ENCODE data around the gene CYTH4. TPM values are rescaled to one million over a fixed set of nuclear protein-coding genes. Genes with fewer than 3 reads are reported as not detected.

CYTH4 gene
- total RNA-seq, 2 experiments from 2014 or later, result 20.6 to 28.1 TPM

GRCh38 chr22:37258753-37259401 is 23.4 kb upstream of the CYTH4 start:
- no peak for TF ChIP-seq EZH2phosphoT487 (IDR thresholded peaks at IDR 0.05; ENCODE audit: borderline replicate concordance, low read depth, low read length)
- TF ChIP-seq CTCF (conservative IDR thresholded peaks at IDR 0.05; ENCODE audit: low read length), result no peak
- H3K27ac ChIP-seq (ENCODE audit: low read depth, low read length, poor library complexity, severe bottlenecking), result no peak overlapping the region
- H3K4me2 ChIP-seq (ENCODE audit: low read length), result no peak overlapping the region
- BruUV-seq (replicated peaks), result no TSS peak
- H3K79me2 ChIP-seq (ENCODE audit: insufficient read depth, low read depth, low read length), result no peaks in the 10 kb centered on the region
- intact Hi-C loops (cut with micrococcal nuclease; ENCODE audit: unreplicated experiment), result loop anchor here (1.0 kb wide), 1 partner anchor 16 kb away; no protein-coding TSS in a partner anchor
- POLR2A ChIA-PET, result interaction anchor here (1.2 to 2.7 kb wide), 2 partner anchors 14 to 17 kb away, joined by 3 to 19 read pairs; partner anchors contain the start of gene RAC2
- H4K20me1 ChIP-seq (ENCODE audit: insufficient read depth, low read length), result no peaks in the 10 kb centered on the region
- H3K4me1 ChIP-seq (ENCODE audit: insufficient read depth, low read length, poor library complexity, severe bottlenecking), result peaks cover 27% of the 10 kb centered on the region
- H2AFZ ChIP-seq (ENCODE audit: low read length), result no peak overlapping the region
- CTCF ChIA-PET (ENCODE audit: unreplicated experiment), result interaction anchor here (1.2 to 2.1 kb wide), 2 partner anchors 15 to 51 kb away, joined by 5 to 9 read pairs; partner anchors contain the start of gene RAC2
- no peaks in the 10 kb centered on the region for H3K9me2 ChIP-seq (ENCODE audit: insufficient read depth, low read length)
- H3K9me3 ChIP-seq (ENCODE audit: low read length), result peaks cover 3% of the 10 kb centered on the region; the same call in 1 of the 2 replicates
- DNase-seq (ENCODE audit: low spot score), result no peak
- no peak overlapping the region for H3K4me3 ChIP-seq (ENCODE audit: low read depth, low read length, poor library complexity, severe bottlenecking)
- H3K36me3 ChIP-seq (ENCODE audit: insufficient read depth, low read length), result no peaks in the 10 kb centered on the region

- no peak for TF ChIP-seq EZH2phosphoT487 (IDR thresholded peaks at IDR 0.05; ENCODE audit: borderline replicate concordance, low read depth, low read length)
- peak; percentile 83 for TF ChIP-seq CTCF (conservative IDR thresholded peaks at IDR 0.05; ENCODE audit: low read length)
- DNase-seq (ENCODE audit: low spot score), result peak; percentile 33
- H3K9me3 ChIP-seq (ENCODE audit: low read length), result peaks cover 10% of the 10 kb centered on the region; the same call in 1 of the 2 replicates
- peak overlapping the region; percentile 32; the same call in 1 of the 2 replicates for H3K4me2 ChIP-seq (ENCODE audit: low read length)
- no peaks in the 10 kb centered on the region for H3K79me2 ChIP-seq (ENCODE audit: insufficient read depth, low read depth, low read length)
- peaks cover 27% of the 10 kb centered on the region for H3K4me1 ChIP-seq (ENCODE audit: insufficient read depth, low read length, poor library complexity, severe bottlenecking)
- no peaks in the 10 kb centered on the region for H3K36me3 ChIP-seq (ENCODE audit: insufficient read depth, low read length)
- no TSS peak for BruUV-seq (replicated peaks)
- intact Hi-C loops (cut with micrococcal nuclease; ENCODE audit: unreplicated experiment), result loop anchor here (1.0 kb wide), 1 partner anchor 16 kb away; no protein-coding TSS in a partner anchor
- no peaks in the 10 kb centered on the region for H4K20me1 ChIP-seq (ENCODE audit: insufficient read depth, low read length)
- H3K27ac ChIP-seq (ENCODE audit: low read depth, low read length, poor library complexity, severe bottlenecking), result no peak overlapping the region
- H3K4me3 ChIP-seq (ENCODE audit: low read depth, low read length, poor library complexity, severe bottlenecking), result no peak overlapping the region
- no peak overlapping the region for H2AFZ ChIP-seq (ENCODE audit: low read length)
- no peaks in the 10 kb centered on the region for H3K9me2 ChIP-seq (ENCODE audit: insufficient read depth, low read length)
- ChIA-PET CTCF (ENCODE audit: unreplicated experiment) (interaction anchor here (1.2 to 2.1 kb wide), 2 partner anchors 16 to 51 kb away, joined by 5 to 9 read pairs; partner anchors contain the start of gene RAC2), POLR2A (interaction anchor here (1.2 to 2.7 kb wide), 2 partner anchors 14 to 18 kb away, joined by 3 to 19 read pairs; partner anchors contain the start of gene RAC2)
These were observed 22.7 kb upstream of the CYTH4 start for GRCh38 chr22:37259540-37260029.

Measured in OCI-LY7 (cell line).